Kidney glomerular epithelial cell (primary cell): ENCODE data around the gene S100A2.
"Not testable (repeated sequence)": the region's sequence is repeated elsewhere in the genome, so short reads cannot be mapped to it uniquely, and the experiment has no call there.

Source experiments
- DNase-seq: peaks from one replicate; lab custom pipeline; 2025; lab: John Stamatoyannopoulos, UW

The S100A2 gene

GRCh38 chr1:153532769-153533599, 32.7 kb downstream of the S100A2 start:
- DNase-seq: peak; percentile 56

GRCh38 chr1:153532181-153532580, 33.5 kb downstream of the S100A2 start:
- no peak for DNase-seq

GRCh38 chr1:153531638-153532037, 34.0 kb downstream of the S100A2 start:
- no peak for DNase-seq

- no peak for DNase-seq
Measured at GRCh38 chr1:153527683-153528040, 38.0 kb downstream of the S100A2 start.

GRCh38 chr1:153527023-153527682, 38.5 kb downstream of the S100A2 start:
- DNase-seq: no peak

- DNase-seq: no peak
Measured at GRCh38 chr1:153526132-153526543, 39.5 kb downstream of the S100A2 start.

GRCh38 chr1:153525088-153525728, 40.4 kb downstream of the S100A2 start:
- DNase-seq: no peak

- not testable (repeated sequence) for DNase-seq
Measured at GRCh38 chr1:153522353-153523048, 43.1 kb downstream of the S100A2 start.

GRCh38 chr1:153521808-153522207, 43.8 kb downstream of the S100A2 start:
- DNase-seq: not testable (repeated sequence)

- no peak for DNase-seq
Measured at GRCh38 chr1:153520818-153521476, 44.7 kb downstream of the S100A2 start.

- not testable (repeated sequence) for DNase-seq
Measured at GRCh38 chr1:153520137-153520691, 45.4 kb downstream of the S100A2 start.

GRCh38 chr1:153519242-153519641, 46.4 kb downstream of the S100A2 start:
- DNase-seq: no peak

GRCh38 chr1:153515504-153516394, 49.9 kb downstream of the S100A2 start:
- DNase-seq: no peak

GRCh38 chr1:153513666-153514065, 52.0 kb downstream of the S100A2 start:
- no peak for DNase-seq

- no peak for DNase-seq
Measured at GRCh38 chr1:153513023-153513422, 52.6 kb downstream of the S100A2 start.
